A549 (cell line): ENCODE results near the gene NFKBIE. TPM values are rescaled to one million over a fixed set of nuclear protein-coding genes. Genes with fewer than 3 reads are reported as not detected.

ENCODE experiments used
- ATOH8 ChIP-seq: fragments of 250-450 bp; sonication (Bioruptor Pico); IDR thresholded peaks from 2 replicates; pipeline ENCODE4 v1.5.0; 2020; ENCODE audit warnings: low read depth, mild to moderate bottlenecking, moderate library complexity
- BCL3 ChIP-seq: fragments of >200 bp; sonication (Bioruptor Twin); formaldehyde crosslinking; IDR thresholded peaks from 3 replicates; pipeline ENCODE4 v1.6.1; 2016
- BHLHE40 ChIP-seq: IDR thresholded peaks from 2 replicates; pipeline ENCODE4 v1.6.1; 2012; ENCODE audit warnings: low read depth, low read length, inconsistent platforms
- CBX2 ChIP-seq: fragments of 200-600 bp; sonication (generic); IDR thresholded peaks from 2 replicates; pipeline ENCODE4 v1.6.1; 2016; ENCODE audit warnings: low read depth, mild to moderate bottlenecking, borderline replicate concordance
- CBX8 ChIP-seq: fragments of 200-600 bp; sonication (generic); IDR thresholded peaks from 2 replicates; pipeline ENCODE4 v1.6.1; 2016
- CHD2 ChIP-seq: fragments of 150-350 bp; IDR thresholded peaks from 2 replicates; pipeline ENCODE4 v1.6.1; 2014; ENCODE audit warnings: low read length; ENCODE audit not compliant: partially characterized antibody
- CHD4 ChIP-seq: fragments of 200-600 bp; sonication (generic); IDR thresholded peaks from 2 replicates; pipeline ENCODE4 v1.6.1; 2016; ENCODE audit warnings: antibody characterized with exemption, mild to moderate bottlenecking, borderline replicate concordance
- CTCF ChIP-seq: fragments of >200 bp; sonication (Bioruptor Twin); formaldehyde crosslinking; IDR thresholded peaks from 3 replicates; pipeline ENCODE4 v1.5.1; 2016
- EHF ChIP-seq: fragments of 250-450 bp; sonication (Bioruptor Pico); IDR thresholded peaks from 2 replicates; pipeline ENCODE4 v1.5.0; 2020; ENCODE audit warnings: mild to moderate bottlenecking
- ELK1 ChIP-seq: fragments of 150-350 bp; IDR thresholded peaks from 2 replicates; pipeline ENCODE4 v1.6.1; 2014; ENCODE audit warnings: low read depth, mild to moderate bottlenecking, low read length
- EP300 ChIP-seq, 2 experiments: fragments of >200 bp; sonication (Bioruptor Twin); formaldehyde crosslinking; IDR thresholded peaks; 2 replicates in 1 of 2; 3 replicates in 1 of 2; pipeline ENCODE4 v1.6.1; 2016 to 2017
- ESRRA ChIP-seq: fragments of 150-350 bp; IDR thresholded peaks from 2 replicates; pipeline ENCODE4 v1.6.1; 2014; ENCODE audit warnings: mild to moderate bottlenecking, low read length, borderline replicate concordance
- FOSL2 ChIP-seq, 2 experiments: fragments of 450-650 bp in 1 of 2; fragments of >200 bp in 1 of 2; sonication (Bioruptor Twin) in 1 of 2; formaldehyde crosslinking; IDR thresholded peaks; 2 replicates each; pipeline versions ENCODE4 v1.5.0 to v1.6.1; 2016 to 2020; ENCODE audit warnings: mild to moderate bottlenecking in 1 of 2, moderate library complexity in 1 of 2
- FOXS1 ChIP-seq: fragments of 250-450 bp; sonication (Bioruptor Pico); IDR thresholded peaks from 2 replicates; pipeline ENCODE4 v1.5.0; 2020; ENCODE audit warnings: mild to moderate bottlenecking, moderate library complexity
- HDAC2 ChIP-seq: fragments of 200-600 bp; sonication (generic); IDR thresholded peaks from 2 replicates; pipeline ENCODE4 v1.6.1; 2016
- JUN ChIP-seq, 2 experiments: fragments of >200 bp; sonication (Bioruptor Twin); formaldehyde crosslinking; IDR thresholded peaks; 2 replicates in 1 of 2; 3 replicates in 1 of 2; pipeline ENCODE4 v1.6.1; 2016 to 2017
- KDM1A ChIP-seq: fragments of 200-600 bp; sonication (generic); IDR thresholded peaks from 2 replicates; pipeline ENCODE4 v1.6.1; 2016; ENCODE audit warnings: low read depth, mild to moderate bottlenecking
- KDM5A ChIP-seq: fragments of 200-600 bp; sonication (generic); IDR thresholded peaks from 2 replicates; pipeline ENCODE4 v1.6.1; 2016; ENCODE audit warnings: antibody characterized with exemption, mild to moderate bottlenecking
- MAFK ChIP-seq: fragments of 450-650 bp; IDR thresholded peaks from 2 replicates; pipeline ENCODE4 v1.6.1; 2014; ENCODE audit not compliant: partially characterized antibody
- MAX ChIP-seq: IDR thresholded peaks from 2 replicates; pipeline ENCODE4 v1.6.1; 2012
- MYC ChIP-seq: IDR thresholded peaks from 2 replicates; pipeline ENCODE4 v1.6.1; 2012; ENCODE audit warnings: mild to moderate bottlenecking, inconsistent platforms, low read length, improper control_type of control experiment, borderline replicate concordance
- NR3C1 ChIP-seq: fragments of >200 bp; sonication (Bioruptor Twin); formaldehyde crosslinking; IDR thresholded peaks from 3 replicates; pipeline ENCODE4 v1.6.1; 2017
- PBX3 ChIP-seq: IDR thresholded peaks from 2 replicates; pipeline ENCODE4 v1.6.1; 2012
- PHF8 ChIP-seq: fragments of 200-600 bp; sonication (generic); IDR thresholded peaks from 2 replicates; pipeline ENCODE4 v1.6.1; 2016; ENCODE audit warnings: low read depth, mild to moderate bottlenecking, antibody characterized with exemption, moderate library complexity, borderline replicate concordance
- POLR2AphosphoS2 ChIP-seq: conservative IDR thresholded peaks from 2 replicates; pipeline ENCODE4 v1.6.1; 2012; ENCODE audit warnings: low read length, improper control_type of control experiment, inconsistent platforms
- RARB ChIP-seq: fragments of 250-450 bp; sonication (Bioruptor Pico); IDR thresholded peaks from 2 replicates; pipeline ENCODE4 v1.8.0; 2021; ENCODE audit warnings: mild to moderate bottlenecking, moderate library complexity
- RCOR1 ChIP-seq: fragments of 150-350 bp; IDR thresholded peaks from 2 replicates; pipeline ENCODE4 v1.6.1; 2014; ENCODE audit warnings: antibody characterized with exemption, low read length, low read depth
- RFX5 ChIP-seq: fragments of 450-650 bp; IDR thresholded peaks from 2 replicates; pipeline ENCODE4 v1.7.1; 2014; ENCODE audit warnings: antibody characterized with exemption, mild to moderate bottlenecking, moderate library complexity
- RNF2 ChIP-seq: fragments of 200-600 bp; sonication (generic); IDR thresholded peaks from 2 replicates; pipeline ENCODE4 v1.6.1; 2016; ENCODE audit warnings: low read depth, mild to moderate bottlenecking, antibody characterized with exemption, moderate library complexity, borderline replicate concordance
- SMC3 ChIP-seq: fragments of >200 bp; sonication (Bioruptor Twin); formaldehyde crosslinking; IDR thresholded peaks from 3 replicates; pipeline ENCODE4 v1.6.1; 2018; ENCODE audit warnings: inconsistent platforms
- SREBF2 ChIP-seq: fragments of 450-650 bp; IDR thresholded peaks from 2 replicates; pipeline ENCODE4 v1.6.1; 2014; ENCODE audit warnings: mild to moderate bottlenecking, moderate library complexity
- TP53 ChIP-seq: fragments of 250-450 bp; sonication (Bioruptor Pico); IDR thresholded peaks from 2 replicates; pipeline ENCODE4 v1.5.0; 2021; ENCODE audit warnings: mild to moderate bottlenecking, moderate library complexity
- ZNF302 ChIP-seq: fragments of 250-450 bp; sonication (Bioruptor Pico); IDR thresholded peaks from 2 replicates; pipeline ENCODE4 v1.9.0; 2021; ENCODE audit warnings: inconsistent platforms, mild to moderate bottlenecking, moderate library complexity
- ZSCAN20 ChIP-seq: fragments of 250-450 bp; sonication (Bioruptor Pico); IDR thresholded peaks from 2 replicates; pipeline ENCODE4 v1.8.0; 2022; ENCODE audit warnings: mild to moderate bottlenecking, moderate library complexity
- polyA plus RNA-seq, 4 experiments: library from polyadenylated mRNA; depleted of rRNA in 3 of 4; stranded (reverse); fragments of >200 nt; fragmentation: RNase III in 1 of 4; extraction: RNeasy Plus Mini Kit Qiagen cat#74134 plus additional on column Dnase treatment in 1 of 4; gene quantifications; 2 replicates in 3 of 4; 3 replicates in 1 of 4; pipeline ENCODE4 v1.2.3, GENCODE V29; 2011 to 2017

The NFKBIE gene
- polyA plus RNA-seq, 2 of the 4 experiments (the other 2 are of a cell fraction) = 6.0 to 6.3 TPM

- no peak for TF ChIP-seq FOSL2 (IDR thresholded peaks at IDR 0.05)
- TF ChIP-seq FOSL2 (CRISPR knock-in tag; IDR thresholded peaks at IDR 0.05) = no peak
- TF ChIP-seq KDM1A = no peak
- TF ChIP-seq HDAC2 = no peak
- TF ChIP-seq MAX = peak; percentile 72
- no peak for TF ChIP-seq CBX2
- TF ChIP-seq SREBF2 = no peak
- TF ChIP-seq NR3C1 = no peak
- TF ChIP-seq CHD2 = no peak
- TF ChIP-seq FOXS1 (CRISPR knock-in tag) = no peak
- TF ChIP-seq CBX8 = no peak
- no peak for TF ChIP-seq TP53 (CRISPR knock-in tag)
- peak; percentile 42 for TF ChIP-seq SMC3
- no peak for TF ChIP-seq ZNF302 (CRISPR knock-in tag)
- no peak for TF ChIP-seq MAFK
- no peak for TF ChIP-seq RNF2
- no peak for TF ChIP-seq ATOH8
- TF ChIP-seq BHLHE40 = no peak
- TF ChIP-seq EHF = no peak
- TF ChIP-seq BCL3 = peak; percentile 67; the same call in 1 of the 3 replicates
- TF ChIP-seq PHF8 = peak; percentile 59
- TF ChIP-seq CTCF = peak; percentile 80
- TF ChIP-seq RARB (CRISPR knock-in tag) = no peak
- TF ChIP-seq PBX3 = no peak; the same call in 1 of the 2 replicates
- no peak for TF ChIP-seq ZSCAN20 (CRISPR knock-in tag)
- TF ChIP-seq KDM5A = peak; percentile 46; the same call in 1 of the 2 replicates
- TF ChIP-seq ESRRA = 0 out of 2 replicates have a peak, but pooled peaks have one; percentile 64
- TF ChIP-seq POLR2AphosphoS2 = no peak
- TF ChIP-seq RCOR1 = no peak
- no peak for TF ChIP-seq ELK1
- TF ChIP-seq RFX5 = no peak
- no peak for TF ChIP-seq CHD4
- peak in 1 of 2 experiments; percentile 78; a peak in 2 of 5 replicates for TF ChIP-seq JUN (IDR thresholded peaks at IDR 0.05)
- no peak for TF ChIP-seq EP300 (IDR thresholded peaks at IDR 0.05)
- TF ChIP-seq MYC = no peak; the same call in 1 of the 2 replicates
Measured at GRCh38 chr6:44257025-44257752, 8.2 kb downstream of the NFKBIE start, which contains the start of gene SLC35B2 (continued).
